Measurements from ENCODE around the gene SERTAD4.

Gene SERTAD4

GRCh38 chr1:210233495-210234328 is 1.1 kb downstream of the SERTAD4 start:
- no peak for DNase-seq

- no peak for DNase-seq
Observed at GRCh38 chr1:210234329-210234757, 1.7 kb downstream of the SERTAD4 start.

DNA sequence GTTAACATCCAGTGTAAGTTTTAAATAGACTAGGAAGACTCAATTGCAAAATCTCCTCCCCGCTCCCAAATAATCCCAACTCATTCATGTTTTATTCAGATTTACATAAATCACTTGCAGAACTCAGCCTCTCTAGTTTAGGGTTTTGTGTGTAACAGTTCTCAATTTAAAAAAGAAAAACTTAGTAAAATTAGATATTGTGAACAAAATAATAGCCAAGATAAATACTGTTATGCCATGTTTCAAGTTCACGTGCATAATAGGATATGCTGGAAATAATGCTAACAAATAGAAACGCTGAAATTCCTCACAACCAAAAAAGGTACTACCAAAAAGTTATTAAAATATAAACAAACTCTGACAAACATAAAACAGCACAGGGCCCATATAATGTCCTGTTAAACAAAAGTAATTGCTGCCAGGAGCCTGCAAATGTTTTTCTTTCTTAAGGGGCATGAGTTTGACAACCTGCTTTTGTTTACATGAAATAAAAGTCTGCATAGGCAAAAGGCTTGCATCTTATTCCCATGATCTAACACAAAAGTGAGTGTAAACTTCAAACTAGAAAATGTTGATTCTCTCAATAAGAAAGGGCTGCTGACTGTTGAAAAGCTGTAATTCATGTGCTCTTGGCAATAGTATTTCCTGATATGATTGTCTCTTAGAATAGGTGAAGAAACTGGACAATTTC is 2.9 kb downstream of the SERTAD4 start:
- DNase-seq: no peak

GRCh38 chr1:210236386-210236839 is 3.8 kb downstream of the SERTAD4 start:
- no peak for DNase-seq

DNA sequence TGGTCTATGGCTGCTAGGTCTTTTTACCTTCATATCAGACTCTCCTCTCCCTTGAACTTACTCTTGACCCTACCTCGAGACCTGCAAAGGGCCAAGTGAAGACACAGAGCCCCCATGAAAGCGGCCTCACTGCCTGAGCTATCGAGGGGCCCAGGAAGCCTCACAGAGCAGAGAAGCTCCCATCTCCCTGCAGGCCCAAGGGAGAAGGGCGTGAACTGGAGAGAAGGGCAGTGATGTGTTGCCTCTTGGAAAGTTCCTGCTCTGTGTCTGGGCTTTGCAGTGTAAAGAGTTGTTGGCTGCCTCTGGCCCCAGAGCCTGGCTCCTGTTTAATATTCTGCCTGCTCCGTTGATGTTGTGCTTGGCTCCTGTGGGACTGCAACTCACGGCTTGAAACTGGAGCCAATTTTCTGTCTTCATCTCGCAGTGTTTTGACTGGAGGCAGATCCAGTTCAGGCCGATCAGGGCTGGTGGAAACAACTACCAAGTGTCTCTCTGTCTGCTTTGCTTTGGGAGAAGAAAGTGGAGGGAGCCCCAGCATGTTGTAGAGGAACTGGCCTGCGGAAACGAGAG is 4.3 kb downstream of the SERTAD4 start:
- DNase-seq: no peak

DNA sequence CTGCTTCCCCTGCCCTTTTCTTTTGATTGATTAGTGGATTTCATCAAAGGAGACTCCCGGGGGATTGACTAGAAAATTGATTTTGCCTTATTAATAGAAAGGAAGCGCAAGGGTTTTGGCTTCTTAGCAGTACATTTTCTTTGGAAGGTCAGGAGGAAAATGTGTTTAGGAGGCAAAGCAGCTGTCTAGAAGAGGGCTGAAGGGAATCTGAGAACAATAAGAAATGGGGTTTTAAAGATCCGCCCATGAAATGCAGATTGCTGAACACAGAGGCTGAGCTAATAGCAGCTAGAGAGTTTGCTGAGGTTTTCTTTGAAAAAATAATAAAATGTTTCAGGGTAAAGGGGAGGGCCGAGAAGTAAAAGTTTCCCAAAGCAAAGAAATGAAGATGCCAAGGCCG is 4.9 kb downstream of the SERTAD4 start:
- DNase-seq: no peak

DNA sequence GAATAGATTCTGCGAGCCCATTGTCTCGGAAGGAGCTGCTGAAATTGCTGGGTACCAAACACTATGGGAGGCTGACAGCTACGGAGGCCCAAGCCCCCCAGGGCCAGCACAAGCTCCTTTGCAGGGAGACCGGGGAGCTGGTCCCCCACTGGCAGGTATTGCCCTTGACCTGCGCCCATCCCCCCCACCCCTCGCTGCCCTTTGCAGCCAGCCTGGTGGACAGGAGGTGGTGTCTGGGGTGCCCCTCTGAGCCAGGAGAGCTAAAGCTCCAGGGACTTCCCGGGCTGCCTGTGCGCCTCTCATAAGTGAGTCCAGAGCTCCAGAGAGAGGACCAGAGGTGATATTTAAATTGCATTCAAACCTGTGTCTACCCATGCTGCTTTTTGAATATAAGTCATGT is 5.4 kb downstream of the SERTAD4 start:
- no peak for DNase-seq

GRCh38 chr1:210239349-210240111 is 6.9 kb downstream of the SERTAD4 start:
- DNase-seq: no peak

- DNase-seq: no peak
Observed at GRCh38 chr1:210241121-210241520, 8.5 kb downstream of the SERTAD4 start.

- no peak for DNase-seq
Observed at GRCh38 chr1:210244746-210245367, 12.3 kb downstream of the SERTAD4 start.

- DNase-seq: no peak
Observed at GRCh38 chr1:210246447-210246846, 13.9 kb downstream of the SERTAD4 start.

- no peak for DNase-seq
Observed at GRCh38 chr1:210248341-210248740, 15.7 kb downstream of the SERTAD4 start.

DNA sequence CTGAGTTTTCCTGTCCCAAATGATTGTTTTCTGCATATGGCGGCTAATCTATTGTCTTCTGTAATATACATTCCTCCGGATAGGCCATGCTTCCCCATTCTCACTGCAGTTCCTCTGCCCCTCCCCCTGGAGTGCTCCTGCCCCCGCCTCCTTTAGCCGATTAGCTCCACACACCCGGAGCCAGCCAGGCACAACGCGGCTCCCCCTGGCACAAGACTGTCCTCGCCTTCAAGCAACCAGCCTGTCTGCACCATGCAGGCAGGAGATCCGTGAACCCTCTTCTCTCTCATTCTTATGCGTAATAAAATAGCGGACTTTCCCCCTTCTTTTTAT is 18.0 kb downstream of the SERTAD4 start:
- DNase-seq: no peak

DNA sequence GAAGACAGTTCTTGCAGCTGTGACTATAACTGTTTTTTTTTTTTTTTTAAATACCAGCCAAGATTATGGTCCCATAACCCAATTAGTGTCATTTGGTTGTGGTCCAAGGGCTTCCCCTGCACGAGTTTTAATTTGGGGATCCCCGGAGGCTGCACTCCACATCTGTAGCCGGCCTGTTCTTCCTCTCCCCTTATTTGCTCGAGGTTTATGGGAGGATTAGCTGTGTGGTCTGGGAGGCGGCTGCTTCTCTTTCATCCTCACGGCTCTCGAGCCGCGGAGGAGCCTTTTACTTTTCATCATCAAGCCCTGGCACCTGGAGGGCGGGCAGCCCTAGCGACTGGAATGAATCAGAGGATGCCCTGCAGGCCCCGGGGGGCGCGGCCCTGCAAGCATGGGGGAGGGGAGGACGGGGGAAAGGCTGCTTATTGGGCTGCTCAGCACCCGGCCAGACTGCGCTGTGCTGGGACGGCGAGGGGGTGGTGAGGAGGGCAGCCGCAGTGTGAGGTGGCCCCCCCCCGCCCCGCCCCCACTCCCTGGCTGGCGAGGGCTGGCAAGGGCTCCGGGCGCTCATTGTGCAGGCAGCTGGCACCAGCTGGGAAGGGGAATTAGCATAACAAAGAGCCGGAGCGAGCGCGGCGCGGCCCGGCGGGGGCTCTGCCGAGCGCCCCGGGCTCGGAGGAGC is 18.5 kb downstream of the SERTAD4 start:
- no peak for DNase-seq

GRCh38 chr1:210251680-210252490 is 19.3 kb downstream of the SERTAD4 start:
- DNase-seq: no peak

DNA sequence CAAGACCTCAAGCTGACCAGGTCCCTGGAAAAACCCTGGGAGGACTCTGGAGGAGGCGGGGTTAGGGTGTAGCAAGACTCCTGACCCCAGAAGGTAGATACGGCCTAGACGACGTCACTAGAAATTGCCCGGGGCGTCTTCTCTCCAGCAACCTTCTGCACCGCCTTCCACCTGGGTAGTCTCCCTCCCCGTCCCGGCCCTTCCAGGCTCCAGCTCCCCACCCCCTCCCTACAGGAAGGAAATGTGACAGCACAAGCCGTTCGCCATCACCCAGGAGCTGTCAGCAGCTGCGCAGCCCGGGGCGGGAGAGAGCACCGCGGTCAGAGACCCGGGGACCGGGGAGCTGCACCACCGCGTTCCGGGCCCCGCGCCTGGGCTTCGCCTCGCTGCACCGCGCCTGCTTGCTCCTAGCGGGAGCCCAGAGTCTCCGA is 20.0 kb downstream of the SERTAD4 start:
- no peak for DNase-seq

- no peak for DNase-seq
Observed at GRCh38 chr1:210254298-210254697, 21.7 kb downstream of the SERTAD4 start.

GRCh38 chr1:210257698-210258529 is 25.3 kb downstream of the SERTAD4 start:
- DNase-seq: no peak

DNA sequence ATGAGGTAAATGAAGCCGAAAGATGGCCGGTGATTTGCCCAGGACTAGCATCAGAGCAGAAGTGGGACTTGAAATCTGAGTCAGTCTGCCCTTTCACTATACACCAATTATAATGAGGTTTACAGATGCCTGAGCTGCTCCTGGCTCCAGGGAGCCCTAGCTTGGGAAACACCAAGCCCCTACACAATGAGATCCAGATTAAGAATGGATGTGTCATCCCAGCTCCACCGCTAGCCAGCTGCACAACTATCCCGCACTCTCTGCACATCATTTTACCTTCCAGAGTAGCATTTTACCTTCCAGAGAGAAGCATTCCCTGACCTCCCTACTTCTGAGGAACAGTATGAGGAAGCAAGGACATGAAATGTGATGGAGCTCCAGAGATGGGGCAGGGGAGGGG is 27.0 kb downstream of the SERTAD4 start:
- no peak for DNase-seq

- no peak for DNase-seq
Observed at GRCh38 chr1:210260096-210260495, 27.5 kb downstream of the SERTAD4 start.

Data from activated naive CD4-positive, alpha-beta T cell (primary cell).